Lower leg skin (tissue), 4 donors: ENCODE measurements around the gene ADARB2. TPM values are rescaled to one million over a fixed set of nuclear protein-coding genes. Genes with fewer than 3 reads are reported as not detected.
A peak's percentile ranks its signal among the peaks of the same experiment; 100 is the strongest.

Experiments used
- DNase-seq, 2 donors: peaks; one replicate each; pipeline ENCODE4 v3.0.0-alpha.2; 2019; ENCODE audit warnings: low spot score in 2 of 2
- H3K4me3 ChIP-seq: fragments of 200-600 bp; sonication (generic); 2 replicates; pipeline ENCODE4 v1.5.1; 2017; ENCODE audit warnings: mild to moderate bottlenecking, low read depth; ENCODE audit not compliant: poor library complexity, severe bottlenecking
- POLR2A ChIP-seq, 2 donors: fragments of 450-650 bp; IDR thresholded peaks; one replicate each; pipeline ENCODE4 v1.6.1; 2016 to 2017; ENCODE audit warnings: antibody characterized with exemption in 2 of 2, mild to moderate bottlenecking in 1 of 2, moderate library complexity in 1 of 2
- WGBS, 2 donors: methylation state at CpG; one replicate each; pipeline ENCODE4 v1.1.5; 2018; 5-methylcytosine and 5-hydroxymethylcytosine counted together
- intact Hi-C: fragments of 100-400 bp; cut with DNase I; formaldehyde crosslinking; loops from one replicate; pipeline ENCODE4 v1.15.0; 2023; ENCODE audit warnings: low total_unique reads
- total RNA-seq, 4 donors: library from RNA; depleted of rRNA; stranded (reverse); fragments of >200 nt; gene quantifications; one replicate each; pipeline ENCODE4 v1.1.0, GENCODE V29; 2016
- TF ChIP-seq, protein P1 (sequence below), 3 donors: fragments of 450-650 bp; IDR thresholded peaks; one replicate each; pipeline ENCODE4 v1.5.1; 2016; ENCODE audit warnings: antibody characterized with exemption in 3 of 3, mild to moderate bottlenecking in 3 of 3, moderate library complexity in 2 of 3

Gene ADARB2
- total RNA-seq, 4 donors from 2014 or later, result 0.72 to 3.6 (median 1.8) TPM

DNA sequence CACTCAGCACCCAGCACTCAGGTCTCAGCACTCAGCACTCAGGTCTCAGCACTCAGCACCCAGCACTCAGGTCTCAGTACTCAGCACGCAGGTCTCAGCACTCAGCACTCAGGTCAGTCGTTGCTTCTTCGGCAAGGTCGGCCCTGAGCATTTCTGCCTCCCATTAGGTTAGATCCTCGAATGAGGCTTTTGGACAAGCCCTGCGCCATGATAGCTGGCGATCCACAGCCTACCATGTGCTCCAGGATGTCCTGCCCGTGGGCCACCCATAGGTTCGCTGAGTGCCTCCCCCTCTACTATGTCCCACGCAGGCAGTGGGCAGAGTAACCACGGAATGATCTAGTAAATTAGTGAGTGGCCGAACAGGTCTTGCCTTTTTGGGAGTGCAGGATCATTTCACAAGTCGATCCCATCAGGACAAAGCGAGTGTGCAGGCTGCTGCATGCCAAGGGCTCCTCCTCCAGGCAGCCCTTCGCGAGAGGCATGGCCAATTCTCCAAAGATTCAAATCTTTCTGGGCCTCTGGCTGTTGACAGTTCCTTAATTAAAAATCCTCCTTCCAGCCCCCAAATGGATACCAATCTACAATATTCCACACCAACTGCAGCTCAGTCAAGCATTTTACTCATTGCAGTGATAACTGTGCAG is 206.3 kb downstream of the ADARB2 start:
- WGBS, 2 donors, result 84 to 89% methylated on average over 16 of the region's 16 CpGs
- no peak for DNase-seq
- intact Hi-C loops, result no loop called here
- H3K4me3 ChIP-seq, result no peak overlapping the region
- TF ChIP-seq POLR2A (IDR thresholded peaks at IDR 0.05), result no peak
- TF ChIP-seq, protein P1, sequence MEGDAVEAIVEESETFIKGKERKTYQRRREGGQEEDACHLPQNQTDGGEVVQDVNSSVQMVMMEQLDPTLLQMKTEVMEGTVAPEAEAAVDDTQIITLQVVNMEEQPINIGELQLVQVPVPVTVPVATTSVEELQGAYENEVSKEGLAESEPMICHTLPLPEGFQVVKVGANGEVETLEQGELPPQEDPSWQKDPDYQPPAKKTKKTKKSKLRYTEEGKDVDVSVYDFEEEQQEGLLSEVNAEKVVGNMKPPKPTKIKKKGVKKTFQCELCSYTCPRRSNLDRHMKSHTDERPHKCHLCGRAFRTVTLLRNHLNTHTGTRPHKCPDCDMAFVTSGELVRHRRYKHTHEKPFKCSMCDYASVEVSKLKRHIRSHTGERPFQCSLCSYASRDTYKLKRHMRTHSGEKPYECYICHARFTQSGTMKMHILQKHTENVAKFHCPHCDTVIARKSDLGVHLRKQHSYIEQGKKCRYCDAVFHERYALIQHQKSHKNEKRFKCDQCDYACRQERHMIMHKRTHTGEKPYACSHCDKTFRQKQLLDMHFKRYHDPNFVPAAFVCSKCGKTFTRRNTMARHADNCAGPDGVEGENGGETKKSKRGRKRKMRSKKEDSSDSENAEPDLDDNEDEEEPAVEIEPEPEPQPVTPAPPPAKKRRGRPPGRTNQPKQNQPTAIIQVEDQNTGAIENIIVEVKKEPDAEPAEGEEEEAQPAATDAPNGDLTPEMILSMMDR (IDR thresholded peaks at IDR 0.05), result no peak

DNA sequence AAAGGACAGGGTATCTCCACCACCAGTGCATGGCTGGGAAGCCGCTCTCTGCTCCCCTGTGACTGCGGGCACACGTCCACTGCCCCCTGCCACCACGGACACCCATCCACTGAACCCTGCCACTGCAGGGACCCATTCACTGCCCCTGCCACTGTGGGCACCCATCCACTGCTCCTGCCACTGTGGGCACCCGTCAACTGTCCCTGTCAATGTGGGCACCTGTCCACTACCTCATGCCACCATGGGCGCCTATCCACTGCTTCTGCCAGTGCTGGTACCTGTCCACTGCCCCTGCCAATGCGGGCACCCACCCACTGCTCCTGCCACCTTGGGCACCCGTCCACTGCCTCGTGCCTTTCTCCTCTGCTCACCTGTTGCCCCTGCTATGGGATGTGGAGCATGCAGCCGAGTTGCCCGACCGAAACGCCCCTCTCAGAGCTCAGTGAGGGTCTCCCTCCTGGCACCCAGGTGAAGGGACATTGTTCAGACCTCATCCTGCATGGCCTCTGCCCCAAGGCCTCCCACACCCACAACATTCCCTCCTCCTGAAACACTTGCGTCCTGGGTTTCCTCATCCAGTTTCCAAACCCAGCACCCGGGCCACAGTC is 207.4 kb downstream of the ADARB2 start:
- TF ChIP-seq, protein P1 (IDR thresholded peaks at IDR 0.05), result no peak
- TF ChIP-seq POLR2A (IDR thresholded peaks at IDR 0.05), result no peak
- intact Hi-C loops, result no loop called here
- DNase-seq, result no peak
- WGBS, 2 donors, result 87 to 88% methylated on average over 14 to 15 of the region's 15 CpGs
- H3K4me3 ChIP-seq, result no peak overlapping the region

DNA sequence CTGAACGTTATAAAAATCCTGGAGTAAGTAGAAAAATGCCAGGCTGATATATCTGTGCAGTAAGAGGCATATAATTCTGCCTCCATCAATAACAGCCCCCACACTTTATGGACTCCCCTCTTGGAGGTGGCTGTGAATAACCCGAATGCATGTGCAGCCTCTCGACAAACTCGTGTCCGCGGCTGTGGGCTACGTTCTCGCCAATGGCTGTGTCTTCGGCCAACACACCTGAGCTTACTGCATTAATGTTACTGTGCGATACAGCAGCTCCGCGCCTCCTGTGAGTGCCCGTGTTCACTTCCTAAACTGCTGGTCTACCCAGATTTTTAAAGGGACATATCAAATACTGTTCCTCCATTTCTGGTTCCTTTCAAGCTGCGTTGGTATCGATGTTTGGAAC is 209.4 kb downstream of the ADARB2 start:
- TF ChIP-seq POLR2A (IDR thresholded peaks at IDR 0.05), result no peak
- TF ChIP-seq, protein P1 (IDR thresholded peaks at IDR 0.05), result no peak
- 84 to 86% methylated on average over 15 of the region's 15 CpGs for WGBS, 2 donors
- DNase-seq, result no peak
- H3K4me3 ChIP-seq, result no peak overlapping the region
- intact Hi-C loops, result no loop called here

DNA sequence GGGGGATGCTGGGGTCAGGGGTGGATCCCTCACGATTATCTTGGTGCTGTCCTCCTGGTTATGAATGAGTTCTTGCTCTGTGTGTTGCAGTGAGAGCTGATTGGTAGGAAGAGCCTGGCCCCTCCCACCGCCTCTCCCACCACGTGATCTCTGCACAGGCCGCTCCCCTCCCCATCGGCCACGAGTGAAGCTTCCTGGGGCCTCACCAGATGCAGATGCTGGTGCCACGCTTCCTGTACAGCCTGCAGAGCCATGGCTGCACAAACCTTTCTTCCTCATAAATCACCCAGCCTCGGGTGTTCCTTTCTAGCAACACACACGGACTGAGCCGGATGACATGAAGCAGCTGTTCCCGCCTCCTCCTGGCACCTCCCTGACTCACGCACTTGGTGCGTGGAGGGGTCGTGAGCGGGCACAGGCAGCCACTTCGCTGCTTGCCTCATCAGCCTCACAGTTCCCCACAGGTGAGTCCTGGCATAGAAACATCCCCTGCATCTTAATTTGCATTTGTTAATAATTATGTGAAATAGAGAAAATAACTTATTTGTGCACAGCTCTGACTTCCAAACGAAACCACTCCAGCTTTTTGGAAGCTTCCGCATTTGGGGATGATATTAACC is 210.8 kb downstream of the ADARB2 start:
- WGBS, 2 donors, result 37 to 42% methylated on average over 17 to 18 of the region's 18 CpGs
- no peak overlapping the region for H3K4me3 ChIP-seq
- DNase-seq, result no peak
- no peak for TF ChIP-seq POLR2A (IDR thresholded peaks at IDR 0.05)
- TF ChIP-seq, protein P1 (IDR thresholded peaks at IDR 0.05), result no peak
- intact Hi-C loops, result no loop called here

DNA sequence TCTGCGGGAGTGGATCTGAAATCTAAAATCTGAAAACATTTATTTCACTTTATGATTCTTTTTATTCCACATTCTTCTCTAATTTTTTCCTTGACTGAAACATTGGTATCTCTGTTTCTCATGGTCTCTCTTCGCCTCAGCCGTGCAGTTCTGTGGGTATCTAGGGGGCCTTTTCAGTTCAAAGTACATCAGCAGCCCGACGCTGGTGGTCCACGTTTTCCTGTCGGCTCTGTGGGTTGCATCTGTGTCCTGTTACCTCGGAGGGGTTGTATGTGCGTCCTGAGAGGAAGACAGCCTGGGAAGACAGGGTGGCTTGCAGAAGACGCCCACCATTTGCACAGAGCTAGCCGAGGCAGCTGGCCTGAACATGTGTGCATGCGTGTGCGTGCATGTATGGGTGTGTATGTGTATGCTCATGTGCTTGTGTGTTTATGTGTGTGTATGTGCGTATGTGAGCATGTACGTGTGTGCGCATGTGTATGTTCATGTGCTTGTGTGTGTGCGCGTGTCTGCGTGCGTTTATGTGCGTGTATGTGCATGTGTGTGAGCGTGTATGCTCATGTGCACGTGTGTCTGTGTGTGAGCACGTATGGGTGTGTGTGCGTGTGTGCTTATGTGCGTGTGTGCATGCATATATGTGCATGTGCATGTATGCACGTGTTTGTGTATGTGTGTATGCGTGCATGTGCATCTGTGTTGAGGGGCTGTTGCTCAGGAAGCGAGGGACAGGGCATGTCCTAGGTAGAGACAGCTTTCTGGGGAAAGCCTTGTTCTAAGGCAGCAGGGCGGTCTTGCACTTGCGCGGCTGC is 211.8 kb downstream of the ADARB2 start:
- WGBS, 2 donors, result 87 to 88% methylated on average over 32 of the region's 32 CpGs
- TF ChIP-seq POLR2A (IDR thresholded peaks at IDR 0.05), result no peak
- TF ChIP-seq, protein P1 (IDR thresholded peaks at IDR 0.05), result no peak
- no peak overlapping the region for H3K4me3 ChIP-seq
- DNase-seq, result peak in 1 of 2 donors; percentile 54
- intact Hi-C loops, result no loop called here
